PC-3 (cell line): ENCODE data around the gene BLTP3B. TPM values are rescaled to one million over a fixed set of nuclear protein-coding genes. Genes with fewer than 3 reads are reported as not detected.
"Not testable (repeated sequence)": the region's sequence is repeated elsewhere in the genome, so short reads cannot be mapped to it uniquely, and the experiment has no call there.

Experiments used
- ATAC-seq: fragments of 200-7000 bp; cut with Tn5 transposase; 2 replicates; pipeline ENCODE4 v1.9.1; 2020; ENCODE audit warnings: mild to moderate bottlenecking, moderate library complexity
- Bru-seq: library from RNA; stranded (reverse); fragments of 400-500 nt; gene quantifications from one replicate; lab custom pipeline; 2021; lab: Mats Ljungman, UMichigan
- BruChase-seq, 2 experiments: library from RNA; stranded (reverse); fragments of 400-500 nt; gene quantifications; one replicate each; lab custom pipeline; 2021; lab: Mats Ljungman, UMichigan
- BruUV-seq: library from RNA; stranded (reverse); fragments of 400-500 nt; replicated peaks from 2 replicates; lab custom pipeline; 2021; lab: Mats Ljungman, UMichigan
- CTCF ChIA-PET: fragments of 300-600 bp; sonication (Branson Sonifier 250); formaldehyde crosslinking; loops from one replicate; lab custom pipeline; 2022; ENCODE audit warnings: antibody characterized with exemption; lab: Charles Lee
- POLR2A ChIA-PET: fragments of 300-600 bp; sonication (Branson Sonifier 250); formaldehyde crosslinking; loops from one replicate; lab custom pipeline; 2022; ENCODE audit warnings: antibody characterized with exemption; ENCODE audit not compliant: unreplicated experiment; lab: Charles Lee
- DNase-seq: peaks from one replicate; pipeline ENCODE4 v3.0.0-alpha.2; 2015
- H2AFZ ChIP-seq: fragments of 300-600 bp; sonication (generic); 2 replicates; pipeline ENCODE4 v1.6.0; 2016; ENCODE audit warnings: antibody characterized with exemption, low read length
- H3F3A ChIP-seq: fragments of 300-600 bp; sonication (generic); one replicate; pipeline ENCODE4 v1.6.0; 2017; ENCODE audit warnings: antibody characterized with exemption, low read length, control low read depth, mild to moderate bottlenecking; ENCODE audit not compliant: unreplicated experiment
- H3K27ac ChIP-seq: fragments of 300-600 bp; sonication (generic); 2 replicates; pipeline ENCODE4 v1.5.1; 2016; ENCODE audit warnings: mild to moderate bottlenecking, low read length
- H3K27me3 ChIP-seq: fragments of 300-600 bp; sonication (generic); 2 replicates; pipeline ENCODE4 v1.6.1; 2016; ENCODE audit warnings: low read length, mixed read lengths
- H3K36me3 ChIP-seq: fragments of 300-600 bp; sonication (generic); 2 replicates; pipeline ENCODE4 v1.6.1; 2016; ENCODE audit warnings: low read depth, mixed run types, low read length, mixed read lengths
- H3K4me1 ChIP-seq: fragments of 300-600 bp; sonication (generic); 2 replicates; pipeline ENCODE4 v1.5.1; 2016; ENCODE audit warnings: low read length; ENCODE audit not compliant: insufficient read depth
- H3K4me2 ChIP-seq: fragments of 300-600 bp; sonication (generic); 2 replicates; pipeline ENCODE4 v1.6.0; 2016; ENCODE audit warnings: low read length
- H3K4me3 ChIP-seq: fragments of 300-600 bp; sonication (generic); 2 replicates; pipeline ENCODE4 v1.5.1; 2016; ENCODE audit warnings: mild to moderate bottlenecking, low read length, mixed read lengths
- H3K79me2 ChIP-seq: fragments of 300-600 bp; sonication (generic); 2 replicates; pipeline ENCODE4 v1.6.1; 2017; ENCODE audit warnings: low read length, mixed read lengths
- H3K9ac ChIP-seq: fragments of 300-600 bp; sonication (generic); 2 replicates; pipeline ENCODE4 v1.6.0; 2016; ENCODE audit warnings: mild to moderate bottlenecking, low read length
- H3K9me2 ChIP-seq: fragments of 300-600 bp; sonication (generic); replicated peaks from 2 replicates; pipeline ENCODE4 v1.6.1; 2016; ENCODE audit warnings: mixed run types, low read length, mixed read lengths
- H3K9me3 ChIP-seq: fragments of 300-600 bp; sonication (generic); 2 replicates; pipeline ENCODE4 v1.6.1; 2016; ENCODE audit warnings: low read length, mixed read lengths
- H4K20me1 ChIP-seq: fragments of 300-600 bp; sonication (generic); 2 replicates; pipeline ENCODE4 v1.6.1; 2016; ENCODE audit warnings: low read length, mixed read lengths
- EZH2 ChIP-seq: fragments of 300-600 bp; sonication (generic); IDR thresholded peaks from one replicate; pipeline ENCODE4 v1.6.1; 2017; ENCODE audit warnings: antibody characterized with exemption, mild to moderate bottlenecking, low read length; ENCODE audit not compliant: unreplicated experiment
- EZH2phosphoT487 ChIP-seq: fragments of 300-600 bp; sonication (generic); IDR thresholded peaks from 2 replicates; pipeline ENCODE4 v1.6.1; 2018; ENCODE audit warnings: mild to moderate bottlenecking, antibody characterized with exemption, low read length, borderline replicate concordance
- intact Hi-C: fragments of 100-400 bp; cut with micrococcal nuclease; formaldehyde crosslinking; loops from 2 replicates; pipeline ENCODE4 v1.9.0; 2023
- long read RNA-seq: library from polyadenylated mRNA; unstranded; transcript quantifications from one replicate; pipeline ENCODE4 v2.0.0, GENCODE V29; 2021; ENCODE audit not compliant: unreplicated experiment
- total RNA-seq: library from RNA; depleted of rRNA; stranded (reverse); fragments of >200 nt; gene quantifications from 2 replicates; pipeline ENCODE4 v1.2.3, GENCODE V29; 2014; rRNA removed
- TF ChIP-seq, protein P1 (sequence below): fragments of 300-600 bp; sonication (generic); conservative IDR thresholded peaks from 2 replicates; pipeline ENCODE4 v1.5.1; 2017; ENCODE audit warnings: antibody characterized with exemption, low read depth, mild to moderate bottlenecking, low read length

Gene BLTP3B, protein sequence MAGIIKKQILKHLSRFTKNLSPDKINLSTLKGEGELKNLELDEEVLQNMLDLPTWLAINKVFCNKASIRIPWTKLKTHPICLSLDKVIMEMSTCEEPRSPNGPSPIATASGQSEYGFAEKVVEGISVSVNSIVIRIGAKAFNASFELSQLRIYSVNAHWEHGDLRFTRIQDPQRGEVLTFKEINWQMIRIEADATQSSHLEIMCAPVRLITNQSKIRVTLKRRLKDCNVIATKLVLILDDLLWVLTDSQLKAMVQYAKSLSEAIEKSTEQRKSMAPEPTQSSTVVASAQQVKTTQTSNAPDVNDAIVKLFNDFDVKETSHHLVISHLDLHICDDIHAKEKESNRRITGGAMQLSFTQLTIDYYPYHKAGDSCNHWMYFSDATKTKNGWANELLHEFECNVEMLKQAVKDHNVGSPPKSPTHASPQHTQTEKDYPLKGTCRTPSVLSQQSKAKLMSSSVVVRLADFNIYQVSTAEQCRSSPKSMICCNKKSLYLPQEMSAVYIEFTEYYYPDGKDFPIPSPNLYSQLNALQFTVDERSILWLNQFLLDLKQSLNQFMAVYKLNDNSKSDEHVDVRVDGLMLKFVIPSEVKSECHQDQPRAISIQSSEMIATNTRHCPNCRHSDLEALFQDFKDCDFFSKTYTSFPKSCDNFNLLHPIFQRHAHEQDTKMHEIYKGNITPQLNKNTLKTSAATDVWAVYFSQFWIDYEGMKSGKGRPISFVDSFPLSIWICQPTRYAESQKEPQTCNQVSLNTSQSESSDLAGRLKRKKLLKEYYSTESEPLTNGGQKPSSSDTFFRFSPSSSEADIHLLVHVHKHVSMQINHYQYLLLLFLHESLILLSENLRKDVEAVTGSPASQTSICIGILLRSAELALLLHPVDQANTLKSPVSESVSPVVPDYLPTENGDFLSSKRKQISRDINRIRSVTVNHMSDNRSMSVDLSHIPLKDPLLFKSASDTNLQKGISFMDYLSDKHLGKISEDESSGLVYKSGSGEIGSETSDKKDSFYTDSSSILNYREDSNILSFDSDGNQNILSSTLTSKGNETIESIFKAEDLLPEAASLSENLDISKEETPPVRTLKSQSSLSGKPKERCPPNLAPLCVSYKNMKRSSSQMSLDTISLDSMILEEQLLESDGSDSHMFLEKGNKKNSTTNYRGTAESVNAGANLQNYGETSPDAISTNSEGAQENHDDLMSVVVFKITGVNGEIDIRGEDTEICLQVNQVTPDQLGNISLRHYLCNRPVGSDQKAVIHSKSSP (N-terminal part only)
- 29.0 and 32.0 TPM in 2 replicates for total RNA-seq
- Bru-seq, nascent RNA: percentile 75 among the genes with signal in this experiment
- BruChase-seq, experiment 1, labeled RNA remaining after a 6-hour chase: percentile 76 among the genes with signal in this experiment
- BruChase-seq, experiment 2, labeled RNA remaining after a 2-hour chase: percentile 74 among the genes with signal in this experiment
- long read RNA-seq, full-length matches to known transcripts: 5 of 32 reads
- long read RNA-seq, partial matches to known transcripts: 19 of 32 reads
- long read RNA-seq, other reads (novel, unspliced or antisense): 8 of 32 reads

DNA sequence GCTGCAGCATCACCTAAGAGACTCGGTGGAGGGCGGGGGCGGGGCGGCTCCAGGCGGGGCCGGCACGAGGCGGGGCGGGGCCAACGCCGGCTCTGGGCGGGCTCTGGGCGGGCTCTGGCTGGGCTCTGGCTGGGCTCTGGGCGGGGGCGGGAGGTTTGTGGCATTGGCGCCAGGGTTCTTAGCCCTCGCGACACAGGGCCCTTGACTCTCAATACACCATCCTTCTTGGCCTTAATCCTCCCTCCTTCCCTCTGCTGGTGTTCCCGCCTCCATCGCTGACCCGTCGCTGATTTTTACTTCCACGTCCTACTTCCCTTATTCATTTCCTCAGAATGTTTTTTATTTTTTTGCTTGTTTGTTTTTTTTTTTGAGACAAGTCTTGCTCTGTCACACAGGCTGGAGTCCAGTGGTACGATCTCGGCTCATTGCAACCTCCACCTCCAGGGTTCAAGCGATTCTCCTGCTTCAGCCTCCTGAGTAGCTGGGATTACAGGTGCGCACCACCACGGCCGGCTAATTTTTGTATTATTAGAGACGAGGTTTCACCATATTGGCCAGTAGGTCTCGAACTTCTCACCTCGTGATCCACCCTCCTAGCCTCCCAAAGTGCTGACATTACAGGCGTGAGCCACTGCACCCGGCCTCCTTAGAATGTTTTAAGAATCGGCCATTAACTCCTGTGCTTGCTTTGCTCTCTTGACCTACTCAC is at the start of gene BLTP3B:
Gene BLTP3B, minus strand, starts transcription at position 24 of the 709 bp plus-strand sequence. CDS start 239 bp downstream, outside the sequence.
- Histone ChIP-seq H3K36me3 (no peaks in the 10 kb centered on the region), H3K9me3 (no peaks in the 10 kb centered on the region), H3K27me3 (no peaks in the 10 kb centered on the region), H3K9ac (peak within 1 kb of the TSS; percentile 89), H3K4me2 (peak within 1 kb of the TSS; percentile 93), H4K20me1 (peaks cover 8% of the 10 kb centered on the region; the same call in 1 of the 2 replicates), H3F3A (no peaks in the 10 kb centered on the region), H3K27ac (peak within 1 kb of the TSS; percentile 64), H3K4me1 (peaks cover 32% of the 10 kb centered on the region), H3K9me2 (no peaks in the 10 kb centered on the region), H2AFZ (peak within 1 kb of the TSS; percentile 99), H3K4me3 (peak within 1 kb of the TSS; percentile 98), H3K79me2 (peaks cover 44% of the 10 kb centered on the region)
- ChIA-PET CTCF (interaction anchor here (0.6 to 0.7 kb wide), 2 partner anchors 15 to 87 kb away, joined by 3 to 5 read pairs; no protein-coding TSS in a partner anchor), POLR2A (no interaction called here)
- TF ChIP-seq EZH2: no peak
- no peak for TF ChIP-seq EZH2phosphoT487
- TF ChIP-seq, protein P1, sequence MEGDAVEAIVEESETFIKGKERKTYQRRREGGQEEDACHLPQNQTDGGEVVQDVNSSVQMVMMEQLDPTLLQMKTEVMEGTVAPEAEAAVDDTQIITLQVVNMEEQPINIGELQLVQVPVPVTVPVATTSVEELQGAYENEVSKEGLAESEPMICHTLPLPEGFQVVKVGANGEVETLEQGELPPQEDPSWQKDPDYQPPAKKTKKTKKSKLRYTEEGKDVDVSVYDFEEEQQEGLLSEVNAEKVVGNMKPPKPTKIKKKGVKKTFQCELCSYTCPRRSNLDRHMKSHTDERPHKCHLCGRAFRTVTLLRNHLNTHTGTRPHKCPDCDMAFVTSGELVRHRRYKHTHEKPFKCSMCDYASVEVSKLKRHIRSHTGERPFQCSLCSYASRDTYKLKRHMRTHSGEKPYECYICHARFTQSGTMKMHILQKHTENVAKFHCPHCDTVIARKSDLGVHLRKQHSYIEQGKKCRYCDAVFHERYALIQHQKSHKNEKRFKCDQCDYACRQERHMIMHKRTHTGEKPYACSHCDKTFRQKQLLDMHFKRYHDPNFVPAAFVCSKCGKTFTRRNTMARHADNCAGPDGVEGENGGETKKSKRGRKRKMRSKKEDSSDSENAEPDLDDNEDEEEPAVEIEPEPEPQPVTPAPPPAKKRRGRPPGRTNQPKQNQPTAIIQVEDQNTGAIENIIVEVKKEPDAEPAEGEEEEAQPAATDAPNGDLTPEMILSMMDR: no peak
- no TSS peak for BruUV-seq
- intact Hi-C loops: loop anchor here (1.0 to 5.0 kb wide), 3 partner anchors 57 to 409 kb away; partner anchors contain the start of gene ACTR6
- peak; percentile 78 for ATAC-seq
- peak; percentile 76 for DNase-seq

DNA sequence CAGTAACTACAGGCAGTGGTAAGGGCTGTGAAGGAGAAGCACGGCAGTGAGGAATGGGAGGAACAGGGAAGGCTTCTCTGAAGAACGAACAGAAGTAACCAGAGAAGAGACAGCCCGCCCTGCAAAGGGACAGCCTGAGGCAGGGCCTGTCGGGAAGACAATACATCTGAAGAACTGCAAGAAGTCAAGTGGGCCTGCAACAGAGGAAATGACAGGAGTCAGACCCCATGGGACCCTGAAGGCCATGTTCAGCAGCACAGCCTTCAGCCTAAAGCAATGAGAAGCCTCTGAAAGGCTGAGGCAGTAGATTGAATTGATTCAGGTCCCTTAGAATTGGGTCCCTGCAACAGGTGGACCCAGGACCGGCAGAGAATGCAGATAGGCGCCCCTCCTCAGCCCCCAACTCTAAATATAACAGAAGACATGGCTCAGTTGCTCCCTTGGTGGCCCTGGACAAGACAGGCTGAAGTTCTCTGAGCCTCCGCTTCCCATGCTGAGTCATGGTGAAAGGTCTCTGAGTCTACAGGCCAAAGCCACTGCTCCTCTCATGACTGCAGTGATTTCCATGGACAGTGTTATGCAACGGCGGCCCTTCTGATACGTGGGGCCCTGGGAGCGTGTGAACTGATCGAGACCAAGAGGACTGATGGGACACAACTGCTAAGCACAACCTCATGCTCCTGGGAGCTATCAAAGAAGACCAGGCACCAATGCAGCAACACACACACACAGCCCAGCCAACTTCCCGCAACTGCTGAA is 47.1 kb upstream of the BLTP3B start:
- no TSS peak for BruUV-seq
- CTCF ChIA-PET: no interaction called here
- H3K27me3 ChIP-seq: no peaks in the 10 kb centered on the region
- no peak overlapping the region for H3K9ac ChIP-seq
- no peaks in the 10 kb centered on the region for H4K20me1 ChIP-seq
- H2AFZ ChIP-seq: no peak overlapping the region
- no peaks in the 10 kb centered on the region for H3F3A ChIP-seq
- POLR2A ChIA-PET: no interaction called here
- DNase-seq (no peak), ATAC-seq (no peak)
- no peaks in the 10 kb centered on the region for H3K9me3 ChIP-seq
- TF ChIP-seq EZH2 (no peak), EZH2phosphoT487 (no peak)
- TF ChIP-seq, protein P1: no peak
- H3K4me2 ChIP-seq: no peak overlapping the region
- H3K9me2 ChIP-seq: no peaks in the 10 kb centered on the region
- H3K36me3 ChIP-seq: 0 out of 2 replicates have a peak, but pooled peaks cover 4% of the 10 kb centered on the region
- intact Hi-C loops: no loop called here
- no peak overlapping the region for H3K4me3 ChIP-seq
- no peaks in the 10 kb centered on the region for H3K79me2 ChIP-seq
- H3K4me1 ChIP-seq: no peaks in the 10 kb centered on the region
- no peak overlapping the region for H3K27ac ChIP-seq

DNA sequence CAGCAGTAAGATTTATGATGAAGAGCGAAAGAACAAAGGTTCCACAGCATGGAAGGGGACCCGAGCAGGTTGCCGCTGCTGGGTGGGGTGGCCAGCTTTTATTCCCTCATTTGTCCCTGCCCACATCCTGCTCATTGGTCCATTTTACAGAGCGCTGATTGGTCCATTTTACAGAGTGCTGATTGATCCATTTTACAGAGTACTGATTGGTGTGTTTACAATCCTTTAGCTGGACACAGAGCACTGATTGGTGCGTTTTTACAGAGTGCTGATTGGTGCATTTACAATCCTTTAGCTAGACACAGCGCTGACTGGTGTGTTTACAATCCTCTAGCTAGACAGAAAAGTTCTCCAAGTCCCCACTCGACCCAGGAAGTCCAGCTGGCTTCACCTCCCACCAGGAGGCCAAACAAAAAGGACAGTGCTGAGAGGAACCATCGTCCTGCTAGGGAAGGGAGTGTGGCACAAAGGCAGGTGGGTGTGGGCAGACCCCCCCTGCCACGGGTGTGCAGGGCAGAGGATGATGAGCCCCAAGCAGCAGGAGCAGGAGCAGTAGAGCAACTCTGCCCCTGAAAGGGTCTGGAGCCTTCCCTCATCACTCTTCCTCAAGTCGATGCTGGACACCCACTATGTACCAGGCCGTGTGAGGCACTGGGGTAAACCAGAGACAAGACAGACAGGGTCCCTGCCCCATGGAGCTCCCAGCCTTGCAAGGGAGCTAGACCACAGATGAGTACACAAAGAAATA is 46.4 kb upstream of the BLTP3B start:
- CTCF ChIA-PET, H2AFZ ChIP-seq, DNase-seq, H3K4me2 ChIP-seq, H3K27me3 ChIP-seq, H3K9me2 ChIP-seq, H3F3A ChIP-seq, intact Hi-C loops, H3K4me1 ChIP-seq, H3K4me3 ChIP-seq, ATAC-seq, H3K79me2 ChIP-seq, H3K27ac ChIP-seq, H3K9me3 ChIP-seq, POLR2A ChIA-PET, BruUV-seq, H3K36me3 ChIP-seq, H4K20me1 ChIP-seq, H3K9ac ChIP-seq: not testable (repeated sequence)
